Choroid plexus epithelial cell (primary cell): ENCODE measurements around the gene FRMPD4.

Experiments
- DNase-seq: peaks from one replicate; pipeline ENCODE4 v3.0.0-alpha.2; 2010; ENCODE audit warnings: low read depth
- H3K4me3 ChIP-seq: 2 replicates; pipeline ENCODE4 v1.5.1; 2011; ENCODE audit warnings: low read depth, mild to moderate bottlenecking, control low read depth, low read length, moderate library complexity
- TF ChIP-seq, protein P1 (sequence below): conservative IDR thresholded peaks from 2 replicates; pipeline ENCODE4 v1.5.1; 2011; ENCODE audit warnings: low read depth, mild to moderate bottlenecking, control low read depth, inconsistent platforms, low read length, moderate library complexity

FRMPD4 gene

DNA sequence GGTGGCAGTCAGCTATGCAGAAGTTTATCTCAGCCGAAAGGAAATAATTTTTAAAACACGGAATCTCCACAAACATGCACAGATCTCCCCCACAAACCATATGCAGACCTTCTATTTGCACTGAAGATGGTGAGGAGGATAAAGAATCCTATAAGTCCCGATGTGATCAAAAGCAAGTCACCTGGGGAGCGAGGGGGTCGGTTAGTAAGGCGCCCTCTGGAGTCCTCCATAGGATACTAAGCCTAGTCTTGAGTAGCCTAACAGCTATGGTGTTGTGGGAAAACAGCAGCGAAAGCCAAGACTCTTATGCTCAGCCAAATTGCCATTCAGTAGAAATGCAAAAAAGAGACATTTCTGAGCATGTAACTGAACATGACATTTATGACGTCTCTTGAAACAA, 210.9 kb downstream of the FRMPD4 start:
- DNase-seq: no peak
- TF ChIP-seq, protein P1, sequence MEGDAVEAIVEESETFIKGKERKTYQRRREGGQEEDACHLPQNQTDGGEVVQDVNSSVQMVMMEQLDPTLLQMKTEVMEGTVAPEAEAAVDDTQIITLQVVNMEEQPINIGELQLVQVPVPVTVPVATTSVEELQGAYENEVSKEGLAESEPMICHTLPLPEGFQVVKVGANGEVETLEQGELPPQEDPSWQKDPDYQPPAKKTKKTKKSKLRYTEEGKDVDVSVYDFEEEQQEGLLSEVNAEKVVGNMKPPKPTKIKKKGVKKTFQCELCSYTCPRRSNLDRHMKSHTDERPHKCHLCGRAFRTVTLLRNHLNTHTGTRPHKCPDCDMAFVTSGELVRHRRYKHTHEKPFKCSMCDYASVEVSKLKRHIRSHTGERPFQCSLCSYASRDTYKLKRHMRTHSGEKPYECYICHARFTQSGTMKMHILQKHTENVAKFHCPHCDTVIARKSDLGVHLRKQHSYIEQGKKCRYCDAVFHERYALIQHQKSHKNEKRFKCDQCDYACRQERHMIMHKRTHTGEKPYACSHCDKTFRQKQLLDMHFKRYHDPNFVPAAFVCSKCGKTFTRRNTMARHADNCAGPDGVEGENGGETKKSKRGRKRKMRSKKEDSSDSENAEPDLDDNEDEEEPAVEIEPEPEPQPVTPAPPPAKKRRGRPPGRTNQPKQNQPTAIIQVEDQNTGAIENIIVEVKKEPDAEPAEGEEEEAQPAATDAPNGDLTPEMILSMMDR: no peak

DNA sequence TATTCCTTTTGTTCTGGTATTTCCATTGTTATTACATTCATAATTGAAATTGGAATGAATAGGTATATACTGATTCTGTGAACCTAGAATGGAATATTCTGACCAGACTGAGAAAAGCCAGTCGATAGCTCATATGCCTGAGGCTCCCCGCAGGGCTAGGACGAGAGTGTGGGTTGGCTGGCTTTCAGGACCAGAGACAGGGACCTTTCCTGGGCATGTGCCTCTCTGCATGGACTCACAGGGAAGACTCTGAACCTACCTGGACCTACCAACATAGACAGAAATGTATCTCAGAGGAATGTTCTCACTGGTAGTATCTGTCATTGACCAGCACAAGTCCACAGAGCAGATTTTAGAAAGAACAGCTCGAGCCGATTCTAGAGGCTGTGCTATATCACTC, 214.6 kb downstream of the FRMPD4 start:
- DNase-seq: no peak
- no peak overlapping the region for H3K4me3 ChIP-seq
- TF ChIP-seq, protein P1: no peak

More for the DNA sequence above, 210.9 kb downstream of the FRMPD4 start:
- no peak overlapping the region for H3K4me3 ChIP-seq

DNA sequence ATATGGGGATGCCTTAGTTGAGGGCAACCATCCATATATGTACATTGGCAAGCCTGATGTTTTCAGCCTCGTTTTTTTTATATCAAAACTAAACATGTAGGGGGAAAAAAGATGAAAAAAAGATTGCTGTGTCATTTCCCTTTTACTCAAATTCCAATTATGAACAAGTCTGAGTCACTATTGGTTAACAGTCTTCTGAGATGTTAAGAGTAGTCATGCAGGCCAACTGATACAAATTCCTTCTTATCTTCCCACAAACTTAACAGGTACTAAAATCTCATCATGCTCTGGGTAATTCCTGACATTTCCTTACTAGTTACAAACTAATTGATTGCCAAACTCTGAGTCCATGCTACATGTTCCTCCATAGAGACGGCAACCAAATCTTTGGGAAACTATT, 222.1 kb downstream of the FRMPD4 start:
- peak; percentile 16 for DNase-seq
- H3K4me3 ChIP-seq: no peak overlapping the region
- TF ChIP-seq, protein P1: no peak

DNA sequence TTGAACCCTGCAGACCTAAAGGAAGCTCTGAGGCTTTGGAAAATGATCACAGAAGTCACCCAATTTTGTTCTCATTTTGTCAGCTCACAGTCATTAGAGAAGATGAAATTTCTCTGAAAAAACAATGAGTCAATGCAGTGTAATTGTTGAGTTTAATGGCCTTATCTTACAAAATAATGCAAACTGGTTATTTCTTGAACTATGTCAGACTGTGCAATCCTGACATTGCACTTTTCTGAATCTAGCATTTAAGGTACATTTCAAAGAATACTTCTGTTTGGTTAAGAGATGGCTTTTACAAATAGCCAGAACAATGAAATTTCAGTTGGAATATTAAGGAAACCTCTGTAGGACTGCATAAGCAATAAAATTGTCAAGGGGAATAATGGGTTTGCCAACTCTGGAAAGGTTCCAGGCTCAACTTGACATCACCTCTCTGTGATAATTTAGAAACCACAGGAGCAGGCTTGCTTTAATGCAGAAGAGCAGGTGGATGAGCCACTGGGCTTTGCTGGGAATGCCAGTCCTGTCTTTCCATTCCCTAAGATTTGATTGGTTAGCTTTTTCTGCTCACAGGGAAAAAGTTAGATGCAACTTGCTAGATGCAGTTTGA, 222.8 kb downstream of the FRMPD4 start:
- no peak for DNase-seq
- TF ChIP-seq, protein P1: no peak
- no peak overlapping the region for H3K4me3 ChIP-seq

DNA sequence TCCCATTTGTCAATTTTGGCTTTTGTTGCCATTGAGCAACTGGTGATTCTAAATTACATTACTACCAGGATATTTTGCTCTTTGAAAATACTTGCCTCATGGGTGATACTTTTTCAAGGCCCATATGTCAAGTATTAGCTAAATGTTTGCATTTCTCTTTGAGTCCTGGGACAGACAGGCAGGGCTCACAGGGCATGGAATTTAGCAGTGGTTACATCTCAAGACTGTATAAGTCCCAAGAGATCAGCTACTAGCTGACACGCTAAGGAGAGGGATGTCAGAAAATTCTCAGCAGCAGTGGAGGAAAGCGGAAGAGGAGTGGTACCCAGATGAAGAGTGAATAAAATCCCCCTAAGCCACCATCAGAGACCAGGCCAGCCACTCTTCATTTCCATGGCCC, 224.9 kb downstream of the FRMPD4 start:
- TF ChIP-seq, protein P1: no peak
- no peak for DNase-seq
- H3K4me3 ChIP-seq: no peak overlapping the region

DNA sequence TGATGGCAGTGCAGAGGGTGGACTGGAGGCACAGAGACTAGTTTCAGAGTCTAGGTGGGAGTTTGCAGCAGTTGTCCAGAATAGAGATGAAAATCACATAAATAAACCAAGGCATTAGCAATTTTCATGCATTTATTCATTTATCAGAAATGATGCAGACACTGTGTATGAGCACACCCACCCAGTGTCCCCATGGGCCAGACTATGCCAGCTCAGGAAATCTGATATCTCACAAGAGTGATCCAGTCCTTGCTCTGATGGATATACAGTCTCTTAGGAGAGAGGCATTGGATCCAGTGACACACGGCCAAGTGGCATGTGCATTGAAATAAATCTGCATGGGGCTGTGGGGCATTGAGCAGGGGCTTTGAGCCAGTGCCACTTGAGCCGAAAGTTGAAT, 228.2 kb downstream of the FRMPD4 start:
- DNase-seq: no peak
- no peak overlapping the region for H3K4me3 ChIP-seq
- TF ChIP-seq, protein P1: no peak

DNA sequence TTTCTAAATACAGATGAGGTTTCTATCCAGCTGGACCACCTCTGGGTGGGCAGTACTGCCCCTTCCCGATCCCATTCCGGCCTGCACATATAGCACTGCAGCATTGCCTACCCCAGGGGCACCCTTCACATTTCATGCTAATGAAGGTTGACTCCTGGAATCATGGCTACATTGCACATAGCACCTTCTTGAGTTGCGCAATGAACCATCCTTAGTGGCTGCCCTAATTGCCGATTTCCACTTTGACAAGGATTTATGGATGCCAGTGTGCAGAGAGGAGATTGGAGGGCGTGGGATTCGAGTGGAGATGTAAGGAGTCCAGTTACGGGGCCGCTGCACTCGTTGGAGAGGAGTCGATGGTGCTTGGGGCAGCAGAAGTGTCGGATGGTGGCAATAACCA, 229.0 kb downstream of the FRMPD4 start:
- no peak for DNase-seq
- H3K4me3 ChIP-seq: no peak overlapping the region
- TF ChIP-seq, protein P1: no peak
